Measurements from ENCODE around the gene CACNA2D2. TPM values are rescaled to one million over a fixed set of nuclear protein-coding genes. Genes with fewer than 3 reads are reported as not detected.

Gene CACNA2D2
- total and polyA plus RNA-seq, 2 of the 13 experiments (the other 11 are each of a cell fraction or from before 2014, with no cell fraction given): not detected

- TF ChIP-seq IKZF1 (IDR thresholded peaks at IDR 0.05) (no peak), ISX (CRISPR knock-in tag; conservative IDR thresholded peaks at IDR 0.05) (no peak), NFYB (CRISPR knock-in tag; IDR thresholded peaks at IDR 0.05) (peak; percentile 58), SKI (IDR thresholded peaks at IDR 0.05; ENCODE audit: partially characterized antibody) (peak; percentile 27), ZFYVE20 (CRISPR knock-in tag; IDR thresholded peaks at IDR 0.05; ENCODE audit: borderline replicate concordance, low read depth) (no peak), DDIT3 (CRISPR knock-in tag; IDR thresholded peaks at IDR 0.05) (no peak), SYNCRIP (IDR thresholded peaks at IDR 0.05; ENCODE audit: insufficient read depth, low read depth, low read length) (no peak), ZNF781 (CRISPR knock-in tag; IDR thresholded peaks at IDR 0.05; ENCODE audit: borderline replicate concordance, not compliant biosample characterization) (peak; percentile 69), SRSF1 (optimal IDR thresholded peaks at IDR 0.05; ENCODE audit: low read depth, low read length) (no peak), MXD3 (CRISPR knock-in tag; IDR thresholded peaks at IDR 0.05) (peak; percentile 81; the same call in 1 of the 2 replicates), HNRNPH1 (optimal IDR thresholded peaks at IDR 0.05; ENCODE audit: low read depth, low read length) (no peak), ZNF24 (IDR thresholded peaks at IDR 0.05) (no peak), RXRB (CRISPR knock-in tag; IDR thresholded peaks at IDR 0.05; ENCODE audit: borderline replicate concordance) (peak; percentile 40; the same call in 1 of the 2 replicates), KAT2B (IDR thresholded peaks at IDR 0.05; ENCODE audit: borderline replicate concordance, low read depth, low read length) (no peak), ZNF841 (CRISPR knock-in tag; IDR thresholded peaks at IDR 0.05; ENCODE audit: borderline replicate concordance) (peak; percentile 88), PHF21A (CRISPR knock-in tag; IDR thresholded peaks at IDR 0.05) (peak; percentile 84), HNF1B (CRISPR knock-in tag; IDR thresholded peaks at IDR 0.05) (peak; percentile 67), ZNF747 (CRISPR knock-in tag; IDR thresholded peaks at IDR 0.05; ENCODE audit: borderline replicate concordance) (peak; percentile 3; the same call in 1 of the 2 replicates), ZNF772 (CRISPR knock-in tag; IDR thresholded peaks at IDR 0.05) (peak; percentile 77)
- TF ChIP-seq, protein P1, sequence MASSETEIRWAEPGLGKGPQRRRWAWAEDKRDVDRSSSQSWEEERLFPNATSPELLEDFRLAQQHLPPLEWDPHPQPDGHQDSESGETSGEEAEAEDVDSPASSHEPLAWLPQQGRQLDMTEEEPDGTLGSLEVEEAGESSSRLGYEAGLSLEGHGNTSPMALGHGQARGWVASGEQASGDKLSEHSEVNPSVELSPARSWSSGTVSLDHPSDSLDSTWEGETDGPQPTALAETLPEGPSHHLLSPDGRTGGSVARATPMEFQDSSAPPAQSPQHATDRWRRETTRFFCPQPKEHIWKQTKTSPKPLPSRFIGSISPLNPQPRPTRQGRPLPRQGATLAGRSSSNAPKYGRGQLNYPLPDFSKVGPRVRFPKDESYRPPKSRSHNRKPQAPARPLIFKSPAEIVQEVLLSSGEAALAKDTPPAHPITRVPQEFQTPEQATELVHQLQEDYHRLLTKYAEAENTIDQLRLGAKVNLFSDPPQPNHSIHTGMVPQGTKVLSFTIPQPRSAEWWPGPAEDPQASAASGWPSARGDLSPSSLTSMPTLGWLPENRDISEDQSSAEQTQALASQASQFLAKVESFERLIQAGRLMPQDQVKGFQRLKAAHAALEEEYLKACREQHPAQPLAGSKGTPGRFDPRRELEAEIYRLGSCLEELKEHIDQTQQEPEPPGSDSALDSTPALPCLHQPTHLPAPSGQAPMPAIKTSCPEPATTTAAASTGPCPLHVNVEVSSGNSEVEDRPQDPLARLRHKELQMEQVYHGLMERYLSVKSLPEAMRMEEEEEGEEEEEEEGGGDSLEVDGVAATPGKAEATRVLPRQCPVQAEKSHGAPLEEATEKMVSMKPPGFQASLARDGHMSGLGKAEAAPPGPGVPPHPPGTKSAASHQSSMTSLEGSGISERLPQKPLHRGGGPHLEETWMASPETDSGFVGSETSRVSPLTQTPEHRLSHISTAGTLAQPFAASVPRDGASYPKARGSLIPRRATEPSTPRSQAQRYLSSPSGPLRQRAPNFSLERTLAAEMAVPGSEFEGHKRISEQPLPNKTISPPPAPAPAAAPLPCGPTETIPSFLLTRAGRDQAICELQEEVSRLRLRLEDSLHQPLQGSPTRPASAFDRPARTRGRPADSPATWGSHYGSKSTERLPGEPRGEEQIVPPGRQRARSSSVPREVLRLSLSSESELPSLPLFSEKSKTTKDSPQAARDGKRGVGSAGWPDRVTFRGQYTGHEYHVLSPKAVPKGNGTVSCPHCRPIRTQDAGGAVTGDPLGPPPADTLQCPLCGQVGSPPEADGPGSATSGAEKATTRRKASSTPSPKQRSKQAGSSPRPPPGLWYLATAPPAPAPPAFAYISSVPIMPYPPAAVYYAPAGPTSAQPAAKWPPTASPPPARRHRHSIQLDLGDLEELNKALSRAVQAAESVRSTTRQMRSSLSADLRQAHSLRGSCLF (CRISPR knock-in tag; IDR thresholded peaks at IDR 0.05; ENCODE audit: borderline replicate concordance): no peak
- TF ChIP-seq, protein P2, sequence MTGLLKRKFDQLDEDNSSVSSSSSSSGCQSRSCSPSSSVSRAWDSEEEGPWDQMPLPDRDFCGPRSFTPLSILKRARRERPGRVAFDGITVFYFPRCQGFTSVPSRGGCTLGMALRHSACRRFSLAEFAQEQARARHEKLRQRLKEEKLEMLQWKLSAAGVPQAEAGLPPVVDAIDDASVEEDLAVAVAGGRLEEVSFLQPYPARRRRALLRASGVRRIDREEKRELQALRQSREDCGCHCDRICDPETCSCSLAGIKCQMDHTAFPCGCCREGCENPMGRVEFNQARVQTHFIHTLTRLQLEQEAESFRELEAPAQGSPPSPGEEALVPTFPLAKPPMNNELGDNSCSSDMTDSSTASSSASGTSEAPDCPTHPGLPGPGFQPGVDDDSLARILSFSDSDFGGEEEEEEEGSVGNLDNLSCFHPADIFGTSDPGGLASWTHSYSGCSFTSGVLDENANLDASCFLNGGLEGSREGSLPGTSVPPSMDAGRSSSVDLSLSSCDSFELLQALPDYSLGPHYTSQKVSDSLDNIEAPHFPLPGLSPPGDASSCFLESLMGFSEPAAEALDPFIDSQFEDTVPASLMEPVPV (CRISPR knock-in tag; IDR thresholded peaks at IDR 0.05): peak; percentile 84
Measured at GRCh38 chr3:50337175-50337861, 166.1 kb downstream of the CACNA2D2 start (continued).

All from HepG2 (cell line).